Stimulated activated naive CD8-positive, alpha-beta T cell treated with anti-CD3 and anti-CD28 coated beads, Interleukin-15, amount 100 ng/mL, for 72 hours (primary cell): Measurements from ENCODE around the gene MARK3.

Source experiments
- ATAC-seq: fragments of 150-1000 bp; cut with Tn5 transposase; 2 replicates; pipeline ENCODE4 v1.10.0; 2021; ENCODE audit warnings: mild to moderate bottlenecking, moderate library complexity
- DNase-seq, 2 donors: peaks; one replicate each; pipeline ENCODE4 v3.0.0; 2021 to 2022
- H3K27ac Mint-ChIP-seq, 2 donors: one replicate each; pipeline ENCODE4 v1.8.0; 2022; ENCODE audit warnings: mild to moderate bottlenecking in 2 of 2, mixed read lengths in 2 of 2, moderate library complexity in 2 of 2
- H3K27me3 Mint-ChIP-seq: one replicate; pipeline ENCODE4 v1.8.0; 2022; ENCODE audit warnings: mixed read lengths
- H3K4me1 Mint-ChIP-seq: one replicate; pipeline ENCODE4 v1.8.0; 2022; ENCODE audit warnings: mild to moderate bottlenecking, mixed read lengths
- H3K4me3 Mint-ChIP-seq, 2 donors: one replicate each; pipeline ENCODE4 v1.8.0; 2022; ENCODE audit warnings: mild to moderate bottlenecking in 2 of 2, mixed read lengths in 2 of 2, moderate library complexity in 1 of 2
- H3K9me3 Mint-ChIP-seq, 2 donors: one replicate each; pipeline ENCODE4 v1.8.0; 2022; ENCODE audit warnings: mixed read lengths in 2 of 2

Gene MARK3

DNA sequence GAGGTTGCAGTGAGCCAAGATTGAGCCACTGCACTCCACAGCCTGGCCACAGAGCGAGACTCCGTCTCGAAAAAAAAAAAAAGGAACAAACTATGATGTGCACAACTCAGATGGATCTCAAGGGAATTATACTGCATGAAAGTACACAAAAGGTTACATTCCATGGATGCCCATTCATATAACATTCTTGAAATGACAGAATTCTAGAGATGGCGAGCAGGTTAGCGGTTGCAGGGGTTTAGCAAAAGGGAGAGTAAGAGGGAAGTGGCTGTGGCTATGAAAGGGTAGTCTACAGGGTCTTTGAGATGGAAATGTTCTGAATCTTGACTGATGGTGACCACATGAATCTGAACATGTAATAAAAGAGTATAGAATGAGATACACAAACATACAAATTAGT lies 87.7 kb downstream of the MARK3 start:
- Mint-ChIP-seq H3K9me3 (no peaks in the 10 kb centered on the region), H3K27me3 (no peaks in the 10 kb centered on the region), H3K4me1 (peaks cover 6% of the 10 kb centered on the region), H3K4me3 (no peak overlapping the region), H3K27ac (no peak overlapping the region)
- DNase-seq (no peak), ATAC-seq (no peak)

DNA sequence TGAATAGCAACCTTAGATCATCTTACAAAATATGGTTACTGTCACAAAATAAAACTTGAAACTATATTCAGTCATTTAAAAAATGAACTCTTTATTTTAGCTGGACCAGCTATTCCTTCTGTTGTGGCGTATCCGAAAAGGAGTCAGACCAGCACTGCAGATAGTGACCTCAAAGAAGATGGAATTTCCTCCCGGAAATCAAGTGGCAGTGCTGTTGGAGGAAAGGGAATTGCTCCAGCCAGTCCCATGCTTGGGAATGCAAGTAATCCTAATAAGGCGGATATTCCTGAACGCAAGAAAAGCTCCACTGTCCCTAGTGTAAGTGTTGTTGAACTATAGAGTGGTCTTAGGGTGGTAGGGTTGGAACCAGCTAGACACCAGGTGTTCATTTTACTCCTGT lies 89.7 kb downstream of the MARK3 start:
- DNase-seq, result no peak
- Mint-ChIP-seq H3K9me3 (no peaks in the 10 kb centered on the region), H3K27ac (no peak overlapping the region), H3K4me1 (peaks cover 9% of the 10 kb centered on the region), H3K4me3 (no peak overlapping the region), H3K27me3 (no peaks in the 10 kb centered on the region)
- ATAC-seq, result no peak

GRCh38 chr14:103476065-103476464 lies 90.8 kb downstream of the MARK3 start:
- peaks cover 21% of the 10 kb centered on the region for H3K4me1 Mint-ChIP-seq
- H3K27ac Mint-ChIP-seq, result no peak overlapping the region
- no peaks in the 10 kb centered on the region for H3K27me3 Mint-ChIP-seq
- DNase-seq (no peak), ATAC-seq (no peak)
- H3K9me3 Mint-ChIP-seq, result no peaks in the 10 kb centered on the region
- H3K4me3 Mint-ChIP-seq, result no peak overlapping the region

DNA sequence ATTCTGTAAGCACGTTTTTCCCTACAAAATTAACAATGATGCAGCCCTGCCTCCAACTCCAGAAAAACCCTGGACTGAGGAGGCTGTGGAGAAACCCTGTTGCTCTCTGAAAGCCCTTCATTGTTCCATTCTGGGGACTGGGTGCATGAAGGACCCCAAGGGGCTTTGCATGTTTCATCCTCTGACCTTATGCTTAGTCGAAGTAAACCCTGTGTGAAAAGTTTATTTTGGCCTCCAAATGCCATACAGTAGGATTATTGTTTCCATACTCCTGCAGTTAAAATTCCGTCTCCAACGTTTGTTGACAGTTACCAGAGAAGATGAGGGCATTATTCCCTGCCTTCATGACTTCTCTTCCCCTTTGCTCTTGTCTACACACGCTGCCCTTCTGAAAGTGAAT lies 91.4 kb downstream of the MARK3 start:
- no peak overlapping the region for H3K27ac Mint-ChIP-seq
- ATAC-seq (no peak), DNase-seq (no peak)
- peaks cover 26% of the 10 kb centered on the region for H3K4me1 Mint-ChIP-seq
- no peaks in the 10 kb centered on the region for H3K27me3 Mint-ChIP-seq
- H3K4me3 Mint-ChIP-seq, result no peak overlapping the region
- no peaks in the 10 kb centered on the region for H3K9me3 Mint-ChIP-seq

- peak overlapping the region; percentile 19 to 24 for H3K27ac Mint-ChIP-seq
- no peak overlapping the region for H3K4me3 Mint-ChIP-seq
- DNase-seq (no peak), ATAC-seq (peak; percentile 92)
- H3K27me3 Mint-ChIP-seq, result no peaks in the 10 kb centered on the region
- H3K9me3 Mint-ChIP-seq, result no peaks in the 10 kb centered on the region
- peaks cover 26% of the 10 kb centered on the region for H3K4me1 Mint-ChIP-seq
Measured at GRCh38 chr14:103480595-103480994, 95.4 kb downstream of the MARK3 start.

GRCh38 chr14:103483600-103483999 lies 98.4 kb downstream of the MARK3 start:
- Mint-ChIP-seq H3K4me3 (no peak overlapping the region), H3K4me1 (peaks cover 20% of the 10 kb centered on the region), H3K27me3 (no peaks in the 10 kb centered on the region), H3K27ac (no peak overlapping the region), H3K9me3 (no peaks in the 10 kb centered on the region)
- ATAC-seq (no peak), DNase-seq (no peak)

DNA sequence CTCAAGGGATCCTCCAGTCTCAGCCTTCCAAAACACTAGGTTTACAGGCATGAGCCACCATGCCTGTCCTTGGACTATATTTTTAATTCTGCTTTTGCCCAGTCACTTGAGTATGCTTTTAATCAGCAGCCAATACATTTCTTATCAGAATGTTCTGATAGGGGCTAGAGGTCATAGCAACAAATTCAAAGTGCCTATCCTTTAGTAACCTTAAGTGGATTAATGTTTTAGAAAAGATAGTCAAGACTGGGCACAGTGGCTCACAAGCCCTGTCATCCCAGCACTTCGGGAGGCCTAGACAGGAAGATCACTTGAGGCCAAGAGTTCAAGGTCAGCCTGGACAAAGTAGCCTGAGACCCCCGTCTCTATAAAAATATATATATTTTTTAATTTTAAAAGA lies 100.3 kb downstream of the MARK3 start:
- ATAC-seq, result no peak
- DNase-seq, result no peak
- Mint-ChIP-seq H3K27me3 (no peaks in the 10 kb centered on the region), H3K4me3 (no peak overlapping the region), H3K27ac (no peak overlapping the region), H3K9me3 (no peaks in the 10 kb centered on the region), H3K4me1 (peaks cover 10% of the 10 kb centered on the region)

- H3K9me3 Mint-ChIP-seq, result no peaks in the 10 kb centered on the region
- H3K4me3 Mint-ChIP-seq, result no peak overlapping the region
- H3K4me1 Mint-ChIP-seq, result no peaks in the 10 kb centered on the region
- no peak for DNase-seq
- H3K27me3 Mint-ChIP-seq, result no peaks in the 10 kb centered on the region
- no peak for ATAC-seq
- peak overlapping the region in 1 of 2 donors; percentile 25 for H3K27ac Mint-ChIP-seq
Measured at GRCh38 chr14:103488071-103488470, 102.9 kb downstream of the MARK3 start.

DNA sequence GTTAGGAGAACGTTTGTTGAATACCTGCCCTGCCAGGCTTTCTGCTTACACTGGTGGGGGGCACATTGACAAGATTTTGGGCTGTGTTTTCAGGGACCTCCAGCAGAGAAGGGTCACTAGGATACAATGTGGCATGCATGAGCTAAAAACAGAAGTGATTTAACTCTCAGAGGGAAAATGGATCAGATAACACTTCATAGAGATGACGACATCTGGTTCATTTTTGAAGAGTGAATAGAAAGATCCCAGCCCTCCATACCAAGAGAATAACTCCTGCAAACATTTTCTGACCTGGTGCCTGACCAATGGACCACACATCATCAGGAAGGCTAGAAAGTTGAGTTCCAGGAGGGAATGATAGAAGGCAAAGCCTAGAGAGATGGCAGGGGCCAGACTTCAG lies 103.7 kb downstream of the MARK3 start:
- H3K27ac Mint-ChIP-seq, result peak overlapping the region in 1 of 2 donors; percentile 27
- no peaks in the 10 kb centered on the region for H3K4me1 Mint-ChIP-seq
- no peak overlapping the region for H3K4me3 Mint-ChIP-seq
- H3K27me3 Mint-ChIP-seq, result no peaks in the 10 kb centered on the region
- H3K9me3 Mint-ChIP-seq, result no peaks in the 10 kb centered on the region
- ATAC-seq (no peak), DNase-seq (no peak)

DNA sequence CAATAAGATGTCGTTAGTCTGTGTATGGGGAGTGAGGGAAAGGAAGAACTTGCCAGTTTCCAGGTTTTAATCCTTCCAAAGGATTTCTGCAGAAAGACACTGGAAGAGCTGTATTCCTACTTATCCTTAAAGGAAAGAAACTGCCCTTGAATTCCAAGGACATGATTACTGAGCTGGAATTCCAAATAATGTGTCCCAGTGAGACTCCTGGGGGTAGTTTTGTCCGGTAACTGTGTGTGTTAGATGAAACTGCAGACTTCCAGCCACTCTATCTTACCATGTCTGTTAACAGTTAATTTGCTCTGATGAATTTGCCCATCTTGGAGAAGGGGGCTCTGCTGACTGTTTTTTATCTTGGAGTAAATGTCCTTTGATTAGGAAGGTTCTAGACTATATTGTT lies 104.4 kb downstream of the MARK3 start:
- Mint-ChIP-seq H3K4me3 (no peak overlapping the region), H3K9me3 (no peaks in the 10 kb centered on the region), H3K27ac (peak overlapping the region in 1 of 2 donors; percentile 22), H3K4me1 (no peaks in the 10 kb centered on the region), H3K27me3 (no peaks in the 10 kb centered on the region)
- ATAC-seq, result no peak
- DNase-seq, result no peak

DNA sequence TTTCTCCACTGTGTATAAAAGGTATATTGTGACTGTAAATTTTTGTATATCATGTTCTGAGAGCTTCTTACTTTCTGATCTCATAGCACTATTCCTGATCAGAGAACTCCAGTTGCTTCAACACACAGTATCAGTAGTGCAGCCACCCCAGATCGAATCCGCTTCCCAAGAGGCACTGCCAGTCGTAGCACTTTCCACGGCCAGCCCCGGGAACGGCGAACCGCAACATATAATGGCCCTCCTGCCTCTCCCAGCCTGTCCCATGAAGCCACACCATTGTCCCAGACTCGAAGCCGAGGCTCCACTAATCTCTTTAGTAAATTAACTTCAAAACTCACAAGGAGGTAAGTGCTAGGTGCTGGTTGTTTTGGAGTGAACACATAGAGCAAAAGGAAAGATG lies 106.5 kb downstream of the MARK3 start:
- DNase-seq (no peak), ATAC-seq (no peak)
- Mint-ChIP-seq H3K27me3 (no peaks in the 10 kb centered on the region), H3K4me1 (no peaks in the 10 kb centered on the region), H3K4me3 (no peak overlapping the region), H3K9me3 (no peaks in the 10 kb centered on the region), H3K27ac (no peak overlapping the region)

GRCh38 chr14:103492156-103492925 lies 107.1 kb downstream of the MARK3 start:
- Mint-ChIP-seq H3K27me3 (no peaks in the 10 kb centered on the region), H3K27ac (peak overlapping the region in 1 of 2 donors; percentile 19), H3K9me3 (no peaks in the 10 kb centered on the region), H3K4me3 (no peak overlapping the region), H3K4me1 (no peaks in the 10 kb centered on the region)
- ATAC-seq, result no peak
- no peak for DNase-seq

- no peaks in the 10 kb centered on the region for H3K9me3 Mint-ChIP-seq
- no peak overlapping the region for H3K4me3 Mint-ChIP-seq
- H3K27me3 Mint-ChIP-seq, result no peaks in the 10 kb centered on the region
- ATAC-seq, result no peak
- H3K4me1 Mint-ChIP-seq, result peaks cover 10% of the 10 kb centered on the region
- no peak for DNase-seq
- no peak overlapping the region for H3K27ac Mint-ChIP-seq
Measured at GRCh38 chr14:103495854-103496253, 110.6 kb downstream of the MARK3 start.

- no peak for DNase-seq
- H3K27me3 Mint-ChIP-seq, result no peaks in the 10 kb centered on the region
- H3K27ac Mint-ChIP-seq, result no peak overlapping the region
- H3K4me1 Mint-ChIP-seq, result peaks cover 10% of the 10 kb centered on the region
- no peak for ATAC-seq
- H3K9me3 Mint-ChIP-seq, result no peaks in the 10 kb centered on the region
- H3K4me3 Mint-ChIP-seq, result no peak overlapping the region
Measured at GRCh38 chr14:103496776-103497175, 111.6 kb downstream of the MARK3 start.

DNA sequence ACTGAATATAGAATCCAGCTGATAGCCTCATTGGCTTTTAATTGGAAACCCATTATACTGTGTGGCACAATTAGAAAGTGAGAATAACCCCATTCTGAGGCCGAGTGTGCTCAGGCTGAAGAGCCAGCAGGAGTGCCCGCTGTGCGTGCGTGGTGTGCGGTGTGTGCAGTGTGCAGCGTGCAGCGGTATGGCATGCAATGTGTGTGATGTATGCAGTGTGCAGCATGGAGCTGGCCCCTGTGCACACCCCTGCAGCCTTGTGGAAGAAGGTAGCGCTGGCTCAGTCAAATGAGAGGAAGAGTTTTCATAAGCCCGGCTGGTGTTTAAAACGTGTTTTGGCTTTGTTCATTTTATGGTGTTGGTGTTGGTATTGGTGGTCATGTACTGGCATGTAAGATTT lies 114.5 kb downstream of the MARK3 start:
- no peaks in the 10 kb centered on the region for H3K9me3 Mint-ChIP-seq
- ATAC-seq (peak; percentile 58), DNase-seq (no peak)
- no peak overlapping the region for H3K4me3 Mint-ChIP-seq
- peak overlapping the region in 1 of 2 donors; percentile 40 for H3K27ac Mint-ChIP-seq
- no peaks in the 10 kb centered on the region for H3K27me3 Mint-ChIP-seq
- peaks cover 10% of the 10 kb centered on the region for H3K4me1 Mint-ChIP-seq

- Mint-ChIP-seq H3K27me3 (no peaks in the 10 kb centered on the region), H3K9me3 (no peaks in the 10 kb centered on the region)
Measured at GRCh38 chr14:103500148-103500990, 115.2 kb downstream of the MARK3 start.

More at GRCh38 chr14:103500148-103500990, 115.2 kb downstream of the MARK3 start:
- Mint-ChIP-seq H3K27ac (no peak overlapping the region), H3K4me1 (peaks cover 10% of the 10 kb centered on the region), H3K4me3 (no peak overlapping the region)
- DNase-seq, result peak; percentile 65 to 69
- peak; percentile 94 for ATAC-seq
